ENCODE results near the gene TF.

TF gene

GRCh38 chr3:133747373-133747772 is 1.2 kb downstream of the TF start:
- no peak for DNase-seq (ENCODE audit: low read depth)

- DNase-seq (ENCODE audit: low read depth): no peak
Measured at GRCh38 chr3:133747907-133748639, 1.9 kb downstream of the TF start.

- no peak for DNase-seq (ENCODE audit: low read depth)
Measured at GRCh38 chr3:133749427-133750258, 3.5 kb downstream of the TF start.

- DNase-seq (ENCODE audit: low read depth): no peak
Measured at GRCh38 chr3:133750259-133750656, 4.1 kb downstream of the TF start.

- DNase-seq (ENCODE audit: low read depth): no peak
Measured at GRCh38 chr3:133753107-133753778, 7.0 kb downstream of the TF start.

- DNase-seq (ENCODE audit: low read depth): no peak
Measured at GRCh38 chr3:133753779-133754164, 7.6 kb downstream of the TF start.

GRCh38 chr3:133754455-133754854 is 8.3 kb downstream of the TF start:
- DNase-seq (ENCODE audit: low read depth): no peak

GRCh38 chr3:133754973-133755828 is 9.0 kb downstream of the TF start:
- DNase-seq (ENCODE audit: low read depth): no peak

- DNase-seq (ENCODE audit: low read depth): no peak
Measured at GRCh38 chr3:133756716-133757694, 10.8 kb downstream of the TF start.

GRCh38 chr3:133757701-133758567 is 11.7 kb downstream of the TF start:
- no peak for DNase-seq (ENCODE audit: low read depth)

GRCh38 chr3:133758568-133758928 is 12.4 kb downstream of the TF start:
- DNase-seq (ENCODE audit: low read depth): no peak

GRCh38 chr3:133758964-133759739 is 13.0 kb downstream of the TF start:
- DNase-seq (ENCODE audit: low read depth): no peak

GRCh38 chr3:133759740-133760305 is 13.6 kb downstream of the TF start:
- no peak for DNase-seq (ENCODE audit: low read depth)

GRCh38 chr3:133760916-133761315 is 14.7 kb downstream of the TF start:
- no peak for DNase-seq (ENCODE audit: low read depth)

GRCh38 chr3:133761605-133762484 is 15.7 kb downstream of the TF start:
- no peak for DNase-seq (ENCODE audit: low read depth)

GRCh38 chr3:133762539-133762938 is 16.3 kb downstream of the TF start:
- DNase-seq (ENCODE audit: low read depth): no peak

GRCh38 chr3:133763797-133764683 is 17.8 kb downstream of the TF start:
- no peak for DNase-seq (ENCODE audit: low read depth)
